Cardiac muscle cell (in vitro differentiated cells and primary cell): ENCODE measurements around the gene C3orf18. TPM values are rescaled to one million over a fixed set of nuclear protein-coding genes. Genes with fewer than 3 reads are reported as not detected.

Experiments used
- DNase-seq, 2 donors: peaks; one replicate each; pipeline versions ENCODE4 v3.0.0 to v3.0.0-alpha.2; 2010 to 2017; ENCODE audit warnings: low read depth in 1 of 2, low spot score in 1 of 2
- H3K27ac ChIP-seq: fragments of 200-600 bp; sonication (generic); 2 replicates; pipeline ENCODE4 v1.5.1; 2016
- H3K27me3 ChIP-seq: fragments of 200-600 bp; sonication (generic); 2 replicates; pipeline ENCODE4 v1.6.0; 2016; ENCODE audit warnings: control low read depth
- H3K36me3 ChIP-seq: fragments of 200-600 bp; sonication (generic); 2 replicates; pipeline ENCODE4 v1.5.1; 2016; ENCODE audit warnings: control low read depth
- H3K4me1 ChIP-seq: fragments of 200-600 bp; sonication (generic); 2 replicates; pipeline ENCODE4 v1.8.1; 2017; ENCODE audit warnings: low read depth, mild to moderate bottlenecking, mixed run types
- H3K4me3 ChIP-seq: fragments of 200-600 bp; sonication (generic); 2 replicates; pipeline ENCODE4 v1.5.1; 2016; ENCODE audit warnings: mild to moderate bottlenecking
- H3K9me3 ChIP-seq: fragments of 200-600 bp; sonication (generic); 2 replicates; pipeline ENCODE4 v1.5.1; 2017; ENCODE audit warnings: low read depth, mild to moderate bottlenecking, control low read depth
- CTCF ChIP-seq: IDR thresholded peaks from 2 replicates; pipeline ENCODE4 v1.5.1; 2012; ENCODE audit warnings: low read depth, mild to moderate bottlenecking, low read length
- polyA plus RNA-seq: library from polyadenylated mRNA; unstranded; fragments of >200 nt; fragmentation: Nextera tagmentation; extraction: Ambion mirVana; gene quantifications from 2 replicates; pipeline ENCODE4 v1.2.1, GENCODE V29; 2016
- total RNA-seq: library from RNA; depleted of rRNA; stranded (reverse); fragments of >200 nt; gene quantifications from 2 replicates; pipeline ENCODE4 v1.2.3, GENCODE V29; 2016

C3orf18 gene
- total and polyA plus RNA-seq, 2 experiments from 2014 or later = 33.6 to 39.4 TPM

- H3K9me3 ChIP-seq = no peaks in the 10 kb centered on the region
- H3K27me3 ChIP-seq = no peaks in the 10 kb centered on the region
- H3K4me1 ChIP-seq = no peaks in the 10 kb centered on the region
- no peak for DNase-seq
- H3K4me3 ChIP-seq = no peak overlapping the region
- no peak for TF ChIP-seq CTCF
- H3K27ac ChIP-seq = no peak overlapping the region
- H3K36me3 ChIP-seq = no peaks in the 10 kb centered on the region
These were observed 15.7 kb downstream of the C3orf18 start for GRCh38 chr3:50551681-50552435.

GRCh38 chr3:50551054-50551659 is 16.4 kb downstream of the C3orf18 start:
- no peaks in the 10 kb centered on the region for H3K9me3 ChIP-seq
- H3K4me3 ChIP-seq = no peak overlapping the region
- no peak for TF ChIP-seq CTCF
- H3K36me3 ChIP-seq = no peaks in the 10 kb centered on the region
- DNase-seq = no peak
- H3K4me1 ChIP-seq = no peaks in the 10 kb centered on the region
- no peak overlapping the region for H3K27ac ChIP-seq
- H3K27me3 ChIP-seq = no peaks in the 10 kb centered on the region

- Histone ChIP-seq H3K4me3 (no peak overlapping the region), H3K9me3 (no peaks in the 10 kb centered on the region), H3K4me1 (no peaks in the 10 kb centered on the region), H3K27ac (no peak overlapping the region), H3K36me3 (no peaks in the 10 kb centered on the region), H3K27me3 (no peaks in the 10 kb centered on the region)
- TF ChIP-seq CTCF = peak; percentile 74
- peak; percentile 50 to 73 for DNase-seq
These were observed 17.3 kb downstream of the C3orf18 start for GRCh38 chr3:50550079-50550736.

GRCh38 chr3:50549226-50549625 is 18.3 kb downstream of the C3orf18 start:
- no peaks in the 10 kb centered on the region for H3K9me3 ChIP-seq
- H3K4me1 ChIP-seq = no peaks in the 10 kb centered on the region
- no peak overlapping the region for H3K27ac ChIP-seq
- TF ChIP-seq CTCF = no peak
- peaks cover 4% of the 10 kb centered on the region for H3K27me3 ChIP-seq
- H3K4me3 ChIP-seq = no peak overlapping the region
- H3K36me3 ChIP-seq = no peaks in the 10 kb centered on the region
- DNase-seq = no peak

GRCh38 chr3:50545781-50546180 is 21.8 kb downstream of the C3orf18 start:
- H3K9me3 ChIP-seq = no peaks in the 10 kb centered on the region
- DNase-seq = no peak
- H3K4me3 ChIP-seq = no peak overlapping the region
- TF ChIP-seq CTCF = no peak
- H3K4me1 ChIP-seq = no peaks in the 10 kb centered on the region
- H3K27me3 ChIP-seq = peaks cover 5% of the 10 kb centered on the region
- H3K27ac ChIP-seq = no peak overlapping the region
- no peaks in the 10 kb centered on the region for H3K36me3 ChIP-seq
